Measurements from ENCODE around the gene KRTAP10-4.
"Not testable (repeated sequence)": the region's sequence is repeated elsewhere in the genome, so short reads cannot be mapped to it uniquely, and the experiment has no call there.

The KRTAP10-4 gene

GRCh38 chr21:44602463-44602850 lies 28.9 kb downstream of the KRTAP10-4 start:
- Histone ChIP-seq H3K4me3 (ENCODE audit: low read depth, low read length) (no peak overlapping the region), H3K9ac (ENCODE audit: low read length) (no peak overlapping the region), H3K36me3 (ENCODE audit: control insufficient read depth, insufficient read depth, low read length) (no peaks in the 10 kb centered on the region), H3K4me1 (ENCODE audit: control insufficient read depth, insufficient read depth, low read length) (peaks cover 19% of the 10 kb centered on the region), H3K27me3 (ENCODE audit: control insufficient read depth, insufficient read depth, low read length) (no peaks in the 10 kb centered on the region), H3K27ac (ENCODE audit: low read depth, low read length) (no peak overlapping the region), H3K9me3 (ENCODE audit: control insufficient read depth, insufficient read depth, low read depth, low read length) (peaks cover 6% of the 10 kb centered on the region)

GRCh38 chr21:44603109-44603875 lies 29.8 kb downstream of the KRTAP10-4 start:
- H3K4me3 ChIP-seq (ENCODE audit: low read depth, low read length) = no peak overlapping the region
- no peak overlapping the region for H3K27ac ChIP-seq (ENCODE audit: low read depth, low read length)
- no peaks in the 10 kb centered on the region for H3K36me3 ChIP-seq (ENCODE audit: control insufficient read depth, insufficient read depth, low read length)
- no peak overlapping the region for H3K9ac ChIP-seq (ENCODE audit: low read length)
- H3K27me3 ChIP-seq (ENCODE audit: control insufficient read depth, insufficient read depth, low read length) = no peaks in the 10 kb centered on the region
- H3K4me1 ChIP-seq (ENCODE audit: control insufficient read depth, insufficient read depth, low read length) = peaks cover 11% of the 10 kb centered on the region
- H3K9me3 ChIP-seq (ENCODE audit: control insufficient read depth, insufficient read depth, low read depth, low read length) = peaks cover 6% of the 10 kb centered on the region

- Histone ChIP-seq H3K9ac (ENCODE audit: low read length) (no peak overlapping the region), H3K4me3 (ENCODE audit: low read depth, low read length) (no peak overlapping the region), H3K4me1 (ENCODE audit: control insufficient read depth, insufficient read depth, low read length) (peaks cover 8% of the 10 kb centered on the region), H3K27me3 (ENCODE audit: control insufficient read depth, insufficient read depth, low read length) (no peaks in the 10 kb centered on the region), H3K36me3 (ENCODE audit: control insufficient read depth, insufficient read depth, low read length) (no peaks in the 10 kb centered on the region), H3K27ac (ENCODE audit: low read depth, low read length) (no peak overlapping the region), H3K9me3 (ENCODE audit: control insufficient read depth, insufficient read depth, low read depth, low read length) (peaks cover 8% of the 10 kb centered on the region)
Measured at GRCh38 chr21:44603911-44604310, 30.4 kb downstream of the KRTAP10-4 start.

GRCh38 chr21:44606495-44606894 lies 33.0 kb downstream of the KRTAP10-4 start:
- H3K9me3 ChIP-seq (ENCODE audit: control insufficient read depth, insufficient read depth, low read depth, low read length) = peaks cover 33% of the 10 kb centered on the region
- no peak overlapping the region for H3K27ac ChIP-seq (ENCODE audit: low read depth, low read length)
- no peak overlapping the region for H3K9ac ChIP-seq (ENCODE audit: low read length)
- H3K4me3 ChIP-seq (ENCODE audit: low read depth, low read length) = no peak overlapping the region
- no peaks in the 10 kb centered on the region for H3K4me1 ChIP-seq (ENCODE audit: control insufficient read depth, insufficient read depth, low read length)
- H3K36me3 ChIP-seq (ENCODE audit: control insufficient read depth, insufficient read depth, low read length) = no peaks in the 10 kb centered on the region
- H3K27me3 ChIP-seq (ENCODE audit: control insufficient read depth, insufficient read depth, low read length) = no peaks in the 10 kb centered on the region

- Histone ChIP-seq H3K27me3 (ENCODE audit: control insufficient read depth, insufficient read depth, low read length) (no peaks in the 10 kb centered on the region), H3K36me3 (ENCODE audit: control insufficient read depth, insufficient read depth, low read length) (no peaks in the 10 kb centered on the region), H3K9me3 (ENCODE audit: control insufficient read depth, insufficient read depth, low read depth, low read length) (peaks cover 43% of the 10 kb centered on the region), H3K4me1 (ENCODE audit: control insufficient read depth, insufficient read depth, low read length) (no peaks in the 10 kb centered on the region), H3K9ac (ENCODE audit: low read length) (no peak overlapping the region), H3K27ac (ENCODE audit: low read depth, low read length) (no peak overlapping the region), H3K4me3 (ENCODE audit: low read depth, low read length) (no peak overlapping the region)
Measured at GRCh38 chr21:44609193-44609592, 35.7 kb downstream of the KRTAP10-4 start.

GRCh38 chr21:44610157-44610843 lies 36.8 kb downstream of the KRTAP10-4 start:
- H3K36me3 ChIP-seq (ENCODE audit: control insufficient read depth, insufficient read depth, low read length) = not testable (repeated sequence)
- peaks cover 40% of the 10 kb centered on the region for H3K9me3 ChIP-seq (ENCODE audit: control insufficient read depth, insufficient read depth, low read depth, low read length)

GRCh38 chr21:44611551-44611950 lies 38.0 kb downstream of the KRTAP10-4 start:
- Histone ChIP-seq H3K9me3 (ENCODE audit: control insufficient read depth, insufficient read depth, low read depth, low read length) (peaks cover 38% of the 10 kb centered on the region), H3K9ac (ENCODE audit: low read length) (no peak overlapping the region), H3K36me3 (ENCODE audit: control insufficient read depth, insufficient read depth, low read length) (no peaks in the 10 kb centered on the region), H3K27me3 (ENCODE audit: control insufficient read depth, insufficient read depth, low read length) (no peaks in the 10 kb centered on the region), H3K4me1 (ENCODE audit: control insufficient read depth, insufficient read depth, low read length) (no peaks in the 10 kb centered on the region), H3K27ac (ENCODE audit: low read depth, low read length) (no peak overlapping the region), H3K4me3 (ENCODE audit: low read depth, low read length) (no peak overlapping the region)

More at GRCh38 chr21:44610157-44610843, 36.8 kb downstream of the KRTAP10-4 start:
- H3K27ac ChIP-seq (ENCODE audit: low read depth, low read length); H3K27me3 ChIP-seq (ENCODE audit: control insufficient read depth, insufficient read depth, low read length); H3K4me1 ChIP-seq (ENCODE audit: control insufficient read depth, insufficient read depth, low read length); H3K9ac ChIP-seq (ENCODE audit: low read length); H3K4me3 ChIP-seq (ENCODE audit: low read depth, low read length): not testable (repeated sequence)

- H3K4me3 ChIP-seq (ENCODE audit: low read depth, low read length) = no peak within 1 kb of the TSS
- H3K9me3 ChIP-seq (ENCODE audit: control insufficient read depth, insufficient read depth, low read depth, low read length) = peaks cover 37% of the 10 kb centered on the region
- H3K4me1 ChIP-seq (ENCODE audit: control insufficient read depth, insufficient read depth, low read length) = no peaks in the 10 kb centered on the region
- no peak within 1 kb of the TSS for H3K9ac ChIP-seq (ENCODE audit: low read length)
- H3K27me3 ChIP-seq (ENCODE audit: control insufficient read depth, insufficient read depth, low read length) = no peaks in the 10 kb centered on the region
- H3K36me3 ChIP-seq (ENCODE audit: control insufficient read depth, insufficient read depth, low read length) = no peaks in the 10 kb centered on the region
- no peak within 1 kb of the TSS for H3K27ac ChIP-seq (ENCODE audit: low read depth, low read length)
Measured at GRCh38 chr21:44612029-44612486, 38.5 kb downstream of the KRTAP10-4 start, which contains the start of gene KRTAP10-8. KRTAP10-8 (plus strand) TSS chr21:44612079; CDS start chr21:44612101, 22 bp downstream.

GRCh38 chr21:44612669-44613229 lies 39.2 kb downstream of the KRTAP10-4 start:
- no peak overlapping the region for H3K27ac ChIP-seq (ENCODE audit: low read depth, low read length)
- H3K27me3 ChIP-seq (ENCODE audit: control insufficient read depth, insufficient read depth, low read length) = no peaks in the 10 kb centered on the region
- H3K4me1 ChIP-seq (ENCODE audit: control insufficient read depth, insufficient read depth, low read length) = no peaks in the 10 kb centered on the region
- peaks cover 37% of the 10 kb centered on the region for H3K9me3 ChIP-seq (ENCODE audit: control insufficient read depth, insufficient read depth, low read depth, low read length)
- no peak overlapping the region for H3K9ac ChIP-seq (ENCODE audit: low read length)
- H3K4me3 ChIP-seq (ENCODE audit: low read depth, low read length) = no peak overlapping the region
- no peaks in the 10 kb centered on the region for H3K36me3 ChIP-seq (ENCODE audit: control insufficient read depth, insufficient read depth, low read length)

- H3K36me3 ChIP-seq (ENCODE audit: control insufficient read depth, insufficient read depth, low read length) = no peaks in the 10 kb centered on the region
Measured at GRCh38 chr21:44613386-44614155, 40.0 kb downstream of the KRTAP10-4 start.

More at GRCh38 chr21:44613386-44614155, 40.0 kb downstream of the KRTAP10-4 start:
- Histone ChIP-seq H3K4me3 (ENCODE audit: low read depth, low read length) (no peak overlapping the region), H3K27ac (ENCODE audit: low read depth, low read length) (no peak overlapping the region), H3K9me3 (ENCODE audit: control insufficient read depth, insufficient read depth, low read depth, low read length) (peaks cover 37% of the 10 kb centered on the region), H3K4me1 (ENCODE audit: control insufficient read depth, insufficient read depth, low read length) (no peaks in the 10 kb centered on the region), H3K27me3 (ENCODE audit: control insufficient read depth, insufficient read depth, low read length) (no peaks in the 10 kb centered on the region), H3K9ac (ENCODE audit: low read length) (no peak overlapping the region)
